ENCODE results near the gene ANKRD31.

The ANKRD31 gene

DNA sequence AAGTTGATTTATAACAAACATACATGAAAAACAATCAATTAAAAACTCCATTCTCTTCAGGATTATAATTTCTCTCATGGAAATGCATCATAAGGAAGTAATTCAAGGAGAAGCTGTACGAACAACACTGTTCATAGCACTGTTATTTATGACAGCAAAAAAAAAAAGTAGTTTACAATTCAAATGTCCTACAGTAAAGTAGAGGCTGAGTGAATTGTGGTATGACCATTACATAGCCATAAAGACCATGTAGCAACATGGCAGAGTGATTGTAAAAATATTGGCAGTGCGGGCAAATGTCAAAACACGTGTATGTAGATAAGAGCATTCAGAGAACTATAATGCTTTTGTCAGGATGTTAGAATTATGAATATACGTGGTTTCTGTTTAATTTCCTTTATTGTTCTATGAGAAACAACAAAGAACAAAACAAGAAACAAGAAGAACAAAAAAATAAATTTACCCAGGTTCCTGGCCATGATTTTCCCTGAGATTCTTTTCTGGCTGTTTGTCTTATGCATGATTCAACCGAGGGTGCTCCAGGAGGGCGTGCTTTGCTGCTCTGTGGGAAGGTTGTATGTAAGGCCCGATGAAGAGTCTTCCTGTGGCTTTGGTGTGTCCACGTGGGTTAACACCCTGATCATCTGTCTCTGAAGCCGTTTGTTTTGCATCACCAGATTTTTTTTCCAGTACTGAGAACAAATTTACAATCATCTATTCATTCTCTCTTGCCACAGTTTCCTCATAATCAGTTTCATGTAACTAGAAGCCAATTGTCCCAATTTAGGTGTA lies 213.1 kb downstream of the ANKRD31 start:
- DNase-seq (ENCODE audit: low read depth), result peak; percentile 33
- H3K4me3 ChIP-seq (ENCODE audit: low read length), result no peak overlapping the region

GRCh38 chr5:75021800-75022199 lies 214.9 kb downstream of the ANKRD31 start:
- H3K4me3 ChIP-seq (ENCODE audit: low read length), result no peak overlapping the region
- no peak for DNase-seq (ENCODE audit: low read depth)
- TF ChIP-seq CTCF (IDR thresholded peaks at IDR 0.05; ENCODE audit: insufficient read depth, low read depth, low read length, missing control alignments), result no peak

More for the DNA sequence above, 213.1 kb downstream of the ANKRD31 start:
- TF ChIP-seq CTCF (IDR thresholded peaks at IDR 0.05; ENCODE audit: insufficient read depth, low read depth, low read length, missing control alignments), result no peak

DNA sequence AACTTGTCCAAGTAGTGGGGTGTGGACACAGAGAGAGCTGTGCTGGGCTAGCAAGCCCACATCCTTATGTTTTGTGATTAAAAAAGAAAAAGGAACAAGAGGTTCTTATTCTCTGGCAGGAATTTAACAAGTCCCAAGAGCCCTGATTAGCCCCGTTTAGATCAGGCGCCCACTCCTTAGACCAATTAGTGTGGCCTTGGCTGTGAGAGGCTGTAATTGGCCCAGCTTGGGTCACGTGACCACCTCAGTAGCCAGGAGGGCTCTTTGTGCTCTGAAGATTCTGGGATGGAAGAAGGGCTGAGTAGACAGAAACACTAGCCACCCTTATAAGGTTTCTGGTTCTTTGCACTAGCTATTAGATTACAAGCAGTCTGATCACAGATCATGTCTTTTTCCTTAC lies 215.5 kb downstream of the ANKRD31 start:
- DNase-seq (ENCODE audit: low read depth), result no peak
- H3K4me3 ChIP-seq (ENCODE audit: low read length), result no peak overlapping the region
- no peak for TF ChIP-seq CTCF (IDR thresholded peaks at IDR 0.05; ENCODE audit: insufficient read depth, low read depth, low read length, missing control alignments)

DNA sequence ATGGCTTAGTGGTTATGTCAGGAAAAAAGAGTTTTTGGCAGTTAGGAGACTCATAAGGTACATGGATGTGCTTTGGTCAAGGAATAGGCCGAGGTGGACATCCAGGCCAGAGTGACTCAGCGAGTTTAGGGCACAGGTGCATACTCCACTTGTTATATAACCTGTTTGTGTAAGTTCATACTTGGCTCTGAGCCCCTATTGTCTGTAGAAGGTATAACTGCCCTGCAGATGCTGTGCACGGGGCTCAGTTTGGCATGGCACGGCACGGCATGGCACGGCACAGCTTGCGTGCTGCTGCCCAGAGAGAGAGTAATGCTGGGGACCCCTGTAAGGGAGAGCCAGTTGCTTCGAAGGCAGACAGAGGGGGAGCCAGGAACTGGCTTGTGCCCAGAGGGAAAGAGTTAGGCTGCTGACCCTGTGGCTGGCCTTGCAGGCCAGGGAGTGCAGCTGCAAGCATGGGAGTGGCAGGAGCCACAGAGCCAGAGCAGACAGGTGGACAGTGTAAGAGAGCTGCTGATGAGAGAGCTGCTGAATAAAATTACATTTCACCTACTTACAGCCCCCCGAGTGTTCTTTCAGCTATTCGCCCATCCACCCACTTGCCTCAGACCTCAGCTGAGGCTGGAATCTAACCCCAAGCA lies 216.5 kb downstream of the ANKRD31 start:
- no peak for DNase-seq (ENCODE audit: low read depth)
- no peak for TF ChIP-seq CTCF (IDR thresholded peaks at IDR 0.05; ENCODE audit: insufficient read depth, low read depth, low read length, missing control alignments)
- H3K4me3 ChIP-seq (ENCODE audit: low read length), result no peak overlapping the region

- no peak for TF ChIP-seq CTCF (IDR thresholded peaks at IDR 0.05; ENCODE audit: insufficient read depth, low read depth, low read length, missing control alignments)
- no peak for DNase-seq (ENCODE audit: low read depth)
- no peak overlapping the region for H3K4me3 ChIP-seq (ENCODE audit: low read length)
Measured at GRCh38 chr5:75018805-75019587, 217.7 kb downstream of the ANKRD31 start.

All from epithelial cell of esophagus (primary cell).